PFSK-1 (cell line): ENCODE results near the gene IRF2BP2.

Experiments
- POLR2AphosphoS5 ChIP-seq: IDR thresholded peaks from 2 replicates; pipeline ENCODE4 v1.6.1; 2012; ENCODE audit warnings: low read depth, mild to moderate bottlenecking, control low read depth, low read length, moderate library complexity
- REST ChIP-seq, 2 experiments: IDR thresholded peaks; 2 replicates each; pipeline versions ENCODE4 v1.6.1 to v1.8.0; 2011 to 2012; ENCODE audit warnings: low read depth in 2 of 2, low read length in 2 of 2, control low read depth in 1 of 2, inconsistent platforms in 1 of 2, mild to moderate bottlenecking in 1 of 2, moderate library complexity in 1 of 2; ENCODE audit not compliant: insufficient read depth in 1 of 2
- SIN3A ChIP-seq: IDR thresholded peaks from 2 replicates; pipeline ENCODE4 v1.6.1; 2012; ENCODE audit warnings: mild to moderate bottlenecking, low read length, moderate library complexity, borderline replicate concordance; ENCODE audit not compliant: insufficient read depth
- TAF1 ChIP-seq: IDR thresholded peaks from 2 replicates; pipeline ENCODE4 v1.6.1; 2012; ENCODE audit warnings: low read length, control low read depth, borderline replicate concordance; ENCODE audit not compliant: insufficient read depth

GRCh38 chr1:234562334-234562733 lies 47.6 kb downstream of the IRF2BP2 start:
- TF ChIP-seq TAF1 (no peak), POLR2AphosphoS5 (no peak), REST (IDR thresholded peaks at IDR 0.05; ENCODE audit: insufficient read depth in 1 of 2, low read depth in 2 of 2, low read length in 2 of 2) (no peak), SIN3A (no peak)
